Suprapubic skin (tissue), 4 donors: ENCODE results near the gene SLC17A8. TPM values are rescaled to one million over a fixed set of nuclear protein-coding genes. Genes with fewer than 3 reads are reported as not detected.

Experiments
- DNase-seq, 2 donors: peaks; one replicate each; pipeline ENCODE4 v3.0.0-alpha.2; 2019; ENCODE audit warnings: low spot score in 2 of 2
- H3K27ac ChIP-seq: fragments of 200-600 bp; sonication (generic); one replicate; pipeline ENCODE4 v1.5.1; 2019
- H3K27me3 ChIP-seq: fragments of 200-600 bp; sonication (generic); one replicate; pipeline ENCODE4 v1.5.1; 2019
- H3K36me3 ChIP-seq: fragments of 200-600 bp; sonication (generic); one replicate; pipeline ENCODE4 v1.5.1; 2019
- H3K4me1 ChIP-seq: fragments of 200-600 bp; sonication (generic); one replicate; pipeline ENCODE4 v1.5.1; 2019
- H3K4me3 ChIP-seq: fragments of 200-600 bp; sonication (generic); one replicate; pipeline ENCODE4 v1.5.1; 2019; ENCODE audit warnings: mild to moderate bottlenecking
- H3K9me3 ChIP-seq: fragments of 200-600 bp; sonication (generic); one replicate; pipeline ENCODE4 v1.5.1; 2019
- EP300 ChIP-seq: sonication (generic); formaldehyde crosslinking; IDR thresholded peaks from one replicate; pipeline ENCODE4 v1.6.1; 2017; ENCODE audit warnings: antibody characterized with exemption
- POLR2A ChIP-seq, 2 donors: fragments of 450-650 bp; IDR thresholded peaks; one replicate each; pipeline ENCODE4 v1.6.1; 2017; ENCODE audit warnings: antibody characterized with exemption in 2 of 2, mild to moderate bottlenecking in 2 of 2, moderate library complexity in 2 of 2
- POLR2AphosphoS5 ChIP-seq, 3 donors: sonication (generic); formaldehyde crosslinking; IDR thresholded peaks; one replicate each; pipeline ENCODE4 v1.6.1; 2017; ENCODE audit warnings: antibody characterized with exemption in 3 of 3
- WGBS: methylation state at CpG from one replicate; pipeline ENCODE4 v1.1.5; 2018; 5-methylcytosine and 5-hydroxymethylcytosine counted together
- total RNA-seq, 4 donors: library from RNA; depleted of rRNA; stranded (reverse); fragments of >200 nt; gene quantifications; one replicate each; pipeline ENCODE4 v1.1.0, GENCODE V29; 2016
- TF ChIP-seq, protein P1 (sequence below), 2 donors: fragments of 200-600 bp in 1 of 2; fragments of 450-650 bp in 1 of 2; sonication (generic) in 1 of 2; IDR thresholded peaks; one replicate each; pipeline ENCODE4 v1.5.1; 2016 to 2019; ENCODE audit warnings: antibody characterized with exemption in 2 of 2, mild to moderate bottlenecking in 1 of 2, moderate library complexity in 1 of 2

SLC17A8 gene
- total RNA-seq, 4 donors from 2014 or later: 0.81 TPM; not detected in 3

DNA sequence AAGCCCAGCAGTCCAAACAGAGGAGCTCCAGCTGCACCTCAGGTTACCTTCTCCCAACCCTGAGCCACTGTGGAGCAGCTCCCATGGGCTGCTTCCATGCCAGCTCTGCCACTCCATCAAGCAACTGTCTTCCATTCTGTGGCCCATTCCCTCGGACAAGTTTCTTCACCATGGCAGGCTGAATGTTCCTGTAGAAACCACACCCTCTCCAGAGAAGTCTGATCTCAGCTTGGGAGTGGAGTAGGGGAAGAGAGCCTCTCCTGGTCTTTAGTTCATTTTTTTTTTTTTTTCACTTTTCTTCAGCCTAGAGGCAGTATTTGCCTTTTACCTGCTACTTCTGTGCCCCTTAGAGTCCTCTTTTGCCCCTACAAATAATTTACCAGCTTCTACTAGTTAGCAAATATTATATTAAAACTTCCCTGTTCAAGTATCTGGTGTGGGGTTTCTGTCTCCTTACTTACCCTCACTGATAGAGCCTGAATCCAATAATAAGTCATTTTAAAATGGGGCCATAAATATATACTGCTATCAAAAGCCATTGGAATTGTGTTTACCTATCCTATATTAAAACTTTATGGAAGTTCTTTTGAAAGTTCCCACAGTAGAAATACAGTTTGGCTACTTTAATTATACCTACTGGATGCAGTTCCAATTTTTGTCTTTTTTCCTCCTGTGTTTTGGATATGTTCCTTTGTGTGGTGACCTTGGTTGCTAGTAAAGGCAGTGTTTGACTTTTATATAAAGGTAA, 11.7 kb upstream of the SLC17A8 start:
- Histone ChIP-seq H3K4me1 (no peaks in the 10 kb centered on the region), H3K27me3 (no peaks in the 10 kb centered on the region), H3K9me3 (no peaks in the 10 kb centered on the region), H3K4me3 (no peak overlapping the region), H3K36me3 (no peaks in the 10 kb centered on the region), H3K27ac (no peak overlapping the region)
- TF ChIP-seq POLR2A (IDR thresholded peaks at IDR 0.05): no peak
- no peak for DNase-seq
- WGBS: 44% methylated on average over 1 of the region's 1 CpG

DNA sequence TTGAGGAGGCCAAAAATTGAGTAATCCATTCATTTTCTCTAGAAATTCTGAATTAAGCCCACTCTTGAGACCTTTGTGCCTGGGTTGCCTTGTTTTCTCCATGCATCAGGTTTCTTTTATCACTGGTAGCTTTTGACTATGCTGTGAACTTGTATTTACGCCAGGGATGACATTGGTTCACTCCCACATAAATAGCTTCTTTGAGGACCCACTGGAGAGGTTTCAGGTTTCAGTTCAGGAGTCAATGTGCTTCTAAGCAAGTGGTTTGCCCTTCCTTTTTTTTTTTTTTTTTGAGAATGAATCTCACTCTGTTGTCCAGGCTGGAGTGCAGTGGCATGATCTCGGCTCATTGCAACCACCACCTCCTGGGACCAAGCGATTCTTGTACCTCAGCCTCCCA, 10.2 kb upstream of the SLC17A8 start:
- Histone ChIP-seq H3K27me3 (no peaks in the 10 kb centered on the region), H3K4me1 (no peaks in the 10 kb centered on the region), H3K9me3 (no peaks in the 10 kb centered on the region), H3K4me3 (no peak overlapping the region), H3K36me3 (no peaks in the 10 kb centered on the region), H3K27ac (no peak overlapping the region)
- 82% methylated on average over 3 of the region's 3 CpGs for WGBS
- TF ChIP-seq POLR2AphosphoS5 (IDR thresholded peaks at IDR 0.05) (no peak), POLR2A (IDR thresholded peaks at IDR 0.05) (no peak), EP300 (no peak)
- TF ChIP-seq, protein P1, sequence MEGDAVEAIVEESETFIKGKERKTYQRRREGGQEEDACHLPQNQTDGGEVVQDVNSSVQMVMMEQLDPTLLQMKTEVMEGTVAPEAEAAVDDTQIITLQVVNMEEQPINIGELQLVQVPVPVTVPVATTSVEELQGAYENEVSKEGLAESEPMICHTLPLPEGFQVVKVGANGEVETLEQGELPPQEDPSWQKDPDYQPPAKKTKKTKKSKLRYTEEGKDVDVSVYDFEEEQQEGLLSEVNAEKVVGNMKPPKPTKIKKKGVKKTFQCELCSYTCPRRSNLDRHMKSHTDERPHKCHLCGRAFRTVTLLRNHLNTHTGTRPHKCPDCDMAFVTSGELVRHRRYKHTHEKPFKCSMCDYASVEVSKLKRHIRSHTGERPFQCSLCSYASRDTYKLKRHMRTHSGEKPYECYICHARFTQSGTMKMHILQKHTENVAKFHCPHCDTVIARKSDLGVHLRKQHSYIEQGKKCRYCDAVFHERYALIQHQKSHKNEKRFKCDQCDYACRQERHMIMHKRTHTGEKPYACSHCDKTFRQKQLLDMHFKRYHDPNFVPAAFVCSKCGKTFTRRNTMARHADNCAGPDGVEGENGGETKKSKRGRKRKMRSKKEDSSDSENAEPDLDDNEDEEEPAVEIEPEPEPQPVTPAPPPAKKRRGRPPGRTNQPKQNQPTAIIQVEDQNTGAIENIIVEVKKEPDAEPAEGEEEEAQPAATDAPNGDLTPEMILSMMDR (IDR thresholded peaks at IDR 0.05): no peak
- DNase-seq: no peak

DNA sequence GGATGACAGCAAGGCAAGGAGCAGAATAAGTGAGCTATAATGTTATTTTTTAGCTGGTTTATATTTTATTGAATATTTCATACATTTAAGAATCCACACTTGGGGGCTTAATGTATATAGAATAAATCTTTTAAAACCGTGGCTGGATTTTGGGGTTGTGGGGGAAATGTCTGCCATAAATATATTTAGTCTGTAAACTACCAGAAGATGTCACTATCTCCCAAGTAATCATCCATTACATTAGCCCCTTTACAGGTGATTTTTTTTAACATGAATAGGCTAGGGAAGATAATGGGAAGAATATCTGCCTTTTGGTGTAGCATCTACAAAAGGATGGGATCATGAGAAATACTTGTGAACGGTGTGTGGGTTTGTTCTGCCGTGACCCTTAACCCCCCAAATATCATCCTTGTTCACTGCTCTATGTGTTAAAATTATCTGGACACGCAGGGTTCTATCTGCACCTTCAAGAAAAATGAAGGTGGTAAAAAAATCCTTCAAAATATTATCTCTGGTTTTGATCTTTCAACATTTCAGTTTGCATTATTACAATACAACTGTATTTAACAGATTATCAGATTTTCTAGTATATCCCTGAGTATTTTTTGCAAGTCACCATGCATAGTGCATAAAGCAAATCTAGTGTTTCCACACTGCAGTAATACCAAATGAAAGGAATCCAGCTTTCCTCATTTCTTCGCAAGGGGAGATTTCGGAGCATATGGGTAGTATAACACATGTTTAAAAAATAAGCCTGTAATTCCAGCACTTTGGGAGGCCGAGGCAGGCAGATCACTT, 8.0 kb upstream of the SLC17A8 start:
- no peak overlapping the region for H3K4me3 ChIP-seq
- H3K27me3 ChIP-seq: no peaks in the 10 kb centered on the region
- no peaks in the 10 kb centered on the region for H3K4me1 ChIP-seq
- no peak for DNase-seq
- WGBS: 71% methylated on average over 7 of the region's 7 CpGs
- H3K27ac ChIP-seq: no peak overlapping the region
- TF ChIP-seq POLR2A (IDR thresholded peaks at IDR 0.05): no peak
- no peak for TF ChIP-seq POLR2AphosphoS5 (IDR thresholded peaks at IDR 0.05)
- TF ChIP-seq EP300: no peak
- TF ChIP-seq, protein P1 (IDR thresholded peaks at IDR 0.05): no peak
- H3K36me3 ChIP-seq: no peaks in the 10 kb centered on the region
- no peaks in the 10 kb centered on the region for H3K9me3 ChIP-seq

DNA sequence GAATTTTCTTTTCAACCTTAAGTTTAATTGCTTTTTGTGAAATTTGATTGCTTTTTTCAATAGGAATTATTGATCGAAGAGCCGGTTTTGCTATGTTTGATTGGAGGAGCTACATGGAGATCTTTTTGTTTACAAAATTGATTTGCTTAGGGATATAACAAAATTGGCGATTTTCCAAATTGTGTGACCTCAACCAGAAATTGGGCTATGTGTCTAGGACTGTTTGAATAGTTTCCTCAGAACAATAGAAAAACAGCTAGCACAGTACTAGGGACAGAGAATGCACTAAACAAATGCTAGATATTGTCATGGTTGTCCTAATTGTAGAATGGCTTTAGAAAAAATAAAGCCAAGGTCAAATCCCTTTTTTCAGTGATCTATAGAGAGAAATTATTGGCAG, 2.4 kb downstream of the SLC17A8 start:
- 67% methylated on average over 3 of the region's 3 CpGs for WGBS
- no peak overlapping the region for H3K4me3 ChIP-seq
- no peaks in the 10 kb centered on the region for H3K9me3 ChIP-seq
- H3K27ac ChIP-seq: no peak overlapping the region
- TF ChIP-seq, protein P1 (IDR thresholded peaks at IDR 0.05): no peak
- TF ChIP-seq POLR2AphosphoS5 (IDR thresholded peaks at IDR 0.05) (no peak), POLR2A (IDR thresholded peaks at IDR 0.05) (no peak), EP300 (no peak)
- H3K36me3 ChIP-seq: no peaks in the 10 kb centered on the region
- H3K4me1 ChIP-seq: no peaks in the 10 kb centered on the region
- DNase-seq: no peak
- peaks cover 16% of the 10 kb centered on the region for H3K27me3 ChIP-seq

DNA sequence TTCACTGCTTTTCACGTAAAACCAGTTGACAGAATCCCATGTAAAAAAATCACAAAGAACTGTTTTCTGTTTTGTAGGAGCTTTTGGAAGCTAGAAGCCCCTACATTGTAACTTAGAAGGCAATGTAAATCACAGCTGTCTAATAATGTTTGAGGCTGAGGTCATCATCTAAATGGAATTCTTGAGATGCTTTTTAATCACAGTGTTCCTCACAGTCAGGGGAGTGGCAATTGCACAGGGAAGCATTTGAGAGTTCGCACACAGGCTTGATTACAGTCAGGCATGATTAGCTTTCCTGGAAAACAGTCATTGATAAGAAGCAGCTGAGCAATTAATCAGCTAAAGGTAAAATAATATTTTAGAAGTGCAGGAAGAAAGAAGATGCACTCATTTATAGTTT, 2.9 kb downstream of the SLC17A8 start:
- TF ChIP-seq, protein P1 (IDR thresholded peaks at IDR 0.05): no peak
- TF ChIP-seq POLR2AphosphoS5 (IDR thresholded peaks at IDR 0.05): no peak
- no peak for TF ChIP-seq POLR2A (IDR thresholded peaks at IDR 0.05)
- TF ChIP-seq EP300: no peak
- H3K36me3 ChIP-seq: no peaks in the 10 kb centered on the region
- H3K27me3 ChIP-seq: peaks cover 16% of the 10 kb centered on the region
- H3K4me1 ChIP-seq: no peaks in the 10 kb centered on the region
- no peak for DNase-seq
- H3K4me3 ChIP-seq: no peak overlapping the region
- H3K27ac ChIP-seq: no peak overlapping the region
- WGBS: 41% methylated on average over 2 of the region's 2 CpGs
- no peaks in the 10 kb centered on the region for H3K9me3 ChIP-seq
